ENCODE measurements around the gene PARD3B. TPM values are rescaled to one million over a fixed set of nuclear protein-coding genes. Genes with fewer than 3 reads are reported as not detected.

The PARD3B gene
- total RNA-seq, 1 donor from 2014 or later: 1.6 TPM

DNA sequence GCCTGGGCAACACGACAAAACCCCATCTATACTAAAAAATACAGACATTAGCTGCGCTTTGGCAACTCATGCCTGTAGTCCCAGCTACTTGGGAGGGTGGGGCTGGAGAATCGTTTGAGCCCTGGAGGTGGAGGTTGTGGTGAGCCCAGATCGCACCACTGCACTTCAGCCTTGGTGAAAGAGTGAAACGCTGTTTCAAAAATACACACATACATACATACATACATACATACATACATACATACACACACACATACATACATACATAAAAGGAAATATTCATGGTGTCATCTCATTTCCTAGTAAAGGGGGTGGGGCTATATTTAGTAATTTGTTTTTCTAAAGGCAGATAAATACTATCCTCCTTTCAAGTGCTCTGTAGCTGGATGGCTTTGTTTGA lies 205.1 kb downstream of the PARD3B start:
- FAIRE-seq: no peak
- Histone ChIP-seq H3K36me3 (ENCODE audit: control insufficient read depth, insufficient read depth, low read length) (no peaks in the 10 kb centered on the region), H3K4me3 (ENCODE audit: low read depth, low read length) (no peak overlapping the region), H3K27me3 (ENCODE audit: control insufficient read depth, insufficient read depth, low read length) (no peaks in the 10 kb centered on the region)
- no peak for DNase-seq (ENCODE audit: low read depth)
- TF ChIP-seq, protein P1, sequence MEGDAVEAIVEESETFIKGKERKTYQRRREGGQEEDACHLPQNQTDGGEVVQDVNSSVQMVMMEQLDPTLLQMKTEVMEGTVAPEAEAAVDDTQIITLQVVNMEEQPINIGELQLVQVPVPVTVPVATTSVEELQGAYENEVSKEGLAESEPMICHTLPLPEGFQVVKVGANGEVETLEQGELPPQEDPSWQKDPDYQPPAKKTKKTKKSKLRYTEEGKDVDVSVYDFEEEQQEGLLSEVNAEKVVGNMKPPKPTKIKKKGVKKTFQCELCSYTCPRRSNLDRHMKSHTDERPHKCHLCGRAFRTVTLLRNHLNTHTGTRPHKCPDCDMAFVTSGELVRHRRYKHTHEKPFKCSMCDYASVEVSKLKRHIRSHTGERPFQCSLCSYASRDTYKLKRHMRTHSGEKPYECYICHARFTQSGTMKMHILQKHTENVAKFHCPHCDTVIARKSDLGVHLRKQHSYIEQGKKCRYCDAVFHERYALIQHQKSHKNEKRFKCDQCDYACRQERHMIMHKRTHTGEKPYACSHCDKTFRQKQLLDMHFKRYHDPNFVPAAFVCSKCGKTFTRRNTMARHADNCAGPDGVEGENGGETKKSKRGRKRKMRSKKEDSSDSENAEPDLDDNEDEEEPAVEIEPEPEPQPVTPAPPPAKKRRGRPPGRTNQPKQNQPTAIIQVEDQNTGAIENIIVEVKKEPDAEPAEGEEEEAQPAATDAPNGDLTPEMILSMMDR (IDR thresholded peaks at IDR 0.05; ENCODE audit: insufficient read depth, low read length, severe bottlenecking): no peak

DNA sequence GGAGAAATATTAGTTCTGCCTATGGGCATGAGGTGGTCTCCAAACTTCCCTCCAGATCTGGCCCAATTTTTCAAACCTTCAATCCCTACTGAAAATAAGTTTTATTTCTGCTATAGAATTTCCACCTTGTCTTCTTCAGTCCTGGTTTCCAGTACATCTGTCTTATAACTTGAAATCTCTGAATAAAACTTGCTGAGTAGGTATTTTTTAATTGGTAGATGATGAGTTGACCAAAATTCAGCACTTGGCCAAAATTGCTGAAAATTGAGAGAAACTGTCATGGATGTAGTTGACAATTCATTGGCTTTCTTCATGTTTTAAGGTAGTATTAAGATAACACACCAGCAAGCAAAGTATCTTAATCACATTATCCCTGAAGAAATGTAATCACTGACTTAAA lies 206.2 kb downstream of the PARD3B start:
- Histone ChIP-seq H3K4me3 (ENCODE audit: low read depth, low read length) (no peak overlapping the region), H3K36me3 (ENCODE audit: control insufficient read depth, insufficient read depth, low read length) (no peaks in the 10 kb centered on the region), H3K27me3 (ENCODE audit: control insufficient read depth, insufficient read depth, low read length) (no peaks in the 10 kb centered on the region)
- TF ChIP-seq, protein P1 (IDR thresholded peaks at IDR 0.05; ENCODE audit: insufficient read depth, low read length, severe bottlenecking): no peak
- FAIRE-seq (no peak), DNase-seq (ENCODE audit: low read depth) (no peak)

DNA sequence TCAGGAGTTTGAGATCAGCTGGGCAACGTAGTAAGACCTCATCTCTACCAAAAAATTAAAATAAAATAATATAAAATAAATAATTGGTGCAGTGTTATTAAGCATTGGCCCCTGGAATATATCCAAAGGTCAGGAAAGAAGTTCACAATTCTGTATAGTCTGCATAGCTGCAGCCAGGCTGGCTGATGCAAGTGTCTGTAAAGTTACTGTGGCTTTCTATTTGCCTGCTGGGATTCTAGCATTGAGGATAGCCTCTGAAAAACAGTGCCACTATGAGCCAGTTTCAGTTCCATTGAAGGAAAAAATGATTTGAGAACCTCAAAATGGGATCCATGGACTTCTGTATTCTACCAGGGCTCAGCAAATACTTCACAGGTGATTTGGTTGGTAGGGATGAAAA lies 208.6 kb downstream of the PARD3B start:
- FAIRE-seq (no peak), DNase-seq (ENCODE audit: low read depth) (no peak)
- Histone ChIP-seq H3K27me3 (ENCODE audit: control insufficient read depth, insufficient read depth, low read length) (no peaks in the 10 kb centered on the region), H3K4me3 (ENCODE audit: low read depth, low read length) (no peak overlapping the region), H3K36me3 (ENCODE audit: control insufficient read depth, insufficient read depth, low read length) (no peaks in the 10 kb centered on the region)
- TF ChIP-seq, protein P1 (IDR thresholded peaks at IDR 0.05; ENCODE audit: insufficient read depth, low read length, severe bottlenecking): no peak

DNA sequence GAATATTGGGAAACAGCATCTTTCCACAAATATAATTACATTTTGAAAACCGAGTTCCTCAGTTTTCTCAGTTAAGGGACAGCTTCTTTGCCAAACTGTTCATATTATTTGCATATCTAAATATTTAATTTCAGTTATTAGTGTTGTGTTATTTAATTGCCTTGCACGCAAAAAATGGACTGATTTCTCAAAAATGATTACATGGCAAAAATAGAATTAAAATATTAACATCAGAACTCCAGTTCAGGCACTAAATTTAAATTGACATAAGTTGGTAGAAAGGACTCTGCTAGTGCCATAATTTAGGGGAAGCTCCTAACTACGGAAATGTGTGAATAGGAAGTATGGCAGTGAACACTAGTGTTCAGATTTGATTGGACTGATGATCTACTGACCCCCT lies 209.6 kb downstream of the PARD3B start:
- DNase-seq (ENCODE audit: low read depth) (no peak), FAIRE-seq (no peak)
- Histone ChIP-seq H3K27me3 (ENCODE audit: control insufficient read depth, insufficient read depth, low read length) (no peaks in the 10 kb centered on the region), H3K4me3 (ENCODE audit: low read depth, low read length) (no peak overlapping the region), H3K36me3 (ENCODE audit: control insufficient read depth, insufficient read depth, low read length) (no peaks in the 10 kb centered on the region)
- TF ChIP-seq, protein P1 (IDR thresholded peaks at IDR 0.05; ENCODE audit: insufficient read depth, low read length, severe bottlenecking): no peak

DNA sequence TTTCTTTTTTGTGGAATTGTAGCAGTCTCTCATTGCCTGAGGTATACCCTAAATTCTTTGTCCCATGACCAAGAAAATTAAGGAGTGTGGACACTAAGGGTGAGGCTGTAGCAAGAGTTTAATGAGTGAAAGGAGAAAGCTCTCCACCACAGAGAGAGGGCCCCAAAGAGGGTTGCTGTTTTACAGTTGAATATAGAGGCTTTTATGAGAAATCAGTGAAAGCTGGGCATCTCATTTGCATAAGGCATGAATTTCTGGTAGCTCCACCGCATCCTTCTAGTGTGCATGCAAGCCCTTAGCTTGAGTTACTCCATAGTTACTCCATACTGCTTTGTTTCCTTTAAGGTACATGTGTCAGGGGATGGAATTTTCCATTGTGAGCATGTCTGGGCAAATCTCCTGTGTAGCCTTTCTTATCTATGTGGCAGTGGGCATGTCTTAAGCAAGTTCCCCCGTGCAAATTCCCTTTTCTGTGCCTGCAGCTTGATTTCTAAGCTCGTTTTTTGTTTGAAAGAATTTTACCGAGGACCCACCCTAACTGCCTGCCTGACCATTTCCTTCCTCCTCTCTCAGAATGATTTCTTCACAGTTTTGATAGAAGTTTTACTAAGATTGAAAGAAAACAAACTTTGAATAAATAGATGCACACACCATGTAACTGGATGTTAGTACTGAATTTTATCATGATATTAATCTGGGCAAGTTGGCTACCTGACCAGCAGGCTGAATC lies 218.9 kb downstream of the PARD3B start:
- FAIRE-seq: no peak
- Histone ChIP-seq H3K36me3 (ENCODE audit: control insufficient read depth, insufficient read depth, low read length) (no peaks in the 10 kb centered on the region), H3K27me3 (ENCODE audit: control insufficient read depth, insufficient read depth, low read length) (no peaks in the 10 kb centered on the region), H3K4me3 (ENCODE audit: low read depth, low read length) (no peak overlapping the region)
- TF ChIP-seq, protein P1 (IDR thresholded peaks at IDR 0.05; ENCODE audit: insufficient read depth, low read length, severe bottlenecking): no peak
- peak; percentile 76 for DNase-seq (ENCODE audit: low read depth)

DNA sequence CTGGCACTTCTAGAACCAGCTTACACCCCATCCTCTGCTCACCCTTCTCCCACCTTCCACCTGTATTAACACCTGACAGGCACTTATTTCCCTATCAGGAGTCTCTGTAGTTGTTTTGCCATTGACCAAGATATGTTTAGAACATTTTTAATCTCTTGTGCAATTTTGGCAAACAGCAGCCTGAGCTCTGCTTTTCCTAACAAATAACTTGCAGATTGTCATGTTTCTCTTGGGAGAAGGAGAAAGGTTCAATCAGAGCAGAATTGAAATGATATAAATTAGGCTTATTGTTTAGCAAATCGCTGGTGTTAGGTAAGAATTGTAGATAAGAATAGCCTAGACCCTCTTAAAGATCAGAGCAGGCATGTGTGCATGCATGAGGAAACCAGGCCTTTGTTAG lies 225.5 kb downstream of the PARD3B start:
- DNase-seq (ENCODE audit: low read depth): no peak
- no peak for FAIRE-seq
- Histone ChIP-seq H3K36me3 (ENCODE audit: control insufficient read depth, insufficient read depth, low read length) (no peaks in the 10 kb centered on the region), H3K27me3 (ENCODE audit: control insufficient read depth, insufficient read depth, low read length) (no peaks in the 10 kb centered on the region), H3K4me3 (ENCODE audit: low read depth, low read length) (no peak overlapping the region)
- TF ChIP-seq, protein P1 (IDR thresholded peaks at IDR 0.05; ENCODE audit: insufficient read depth, low read length, severe bottlenecking): no peak

All from bronchial epithelial cell (primary cell).